ENCODE results near the gene SYNPO.

Gene SYNPO

DNA sequence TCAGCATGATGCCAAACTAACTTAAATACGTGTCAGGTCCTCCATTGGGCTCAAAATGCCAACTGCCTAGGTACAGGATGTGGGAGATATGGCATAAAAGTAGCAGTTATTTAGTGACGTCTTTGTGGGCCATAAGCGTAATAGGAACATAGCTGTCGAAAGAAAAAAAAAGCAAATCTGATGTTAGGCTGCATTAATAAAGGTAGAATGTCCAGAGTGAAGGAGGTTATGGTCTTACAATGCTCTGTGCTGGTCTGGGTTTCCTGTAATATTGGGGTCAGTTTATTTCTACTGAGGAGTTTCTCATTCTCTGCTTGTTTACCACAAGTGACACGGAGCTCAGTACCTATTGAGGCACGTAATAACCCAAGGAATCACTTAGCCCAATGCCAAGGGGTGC is 33.4 kb upstream of the SYNPO start:
- no peak for DNase-seq

DNA sequence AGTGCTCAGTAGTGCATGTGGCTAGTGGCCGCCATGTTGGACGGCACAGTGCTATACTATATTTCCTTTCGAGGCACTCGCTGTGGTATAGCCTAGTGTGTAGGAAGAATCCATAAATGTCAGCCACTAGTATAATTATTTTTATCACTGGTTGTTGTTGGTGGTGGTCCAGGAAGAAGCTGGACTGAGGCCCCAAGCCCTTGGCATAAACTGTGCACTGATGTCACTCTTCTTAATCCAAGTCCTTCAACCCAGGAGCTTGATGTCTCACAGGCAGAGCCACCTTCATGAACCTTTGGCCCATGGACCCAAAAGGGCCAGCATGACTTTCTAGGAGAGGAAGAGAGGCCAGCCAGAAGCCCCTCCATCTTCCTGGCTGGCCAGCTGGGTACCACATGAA is 32.5 kb upstream of the SYNPO start:
- DNase-seq, result no peak

DNA sequence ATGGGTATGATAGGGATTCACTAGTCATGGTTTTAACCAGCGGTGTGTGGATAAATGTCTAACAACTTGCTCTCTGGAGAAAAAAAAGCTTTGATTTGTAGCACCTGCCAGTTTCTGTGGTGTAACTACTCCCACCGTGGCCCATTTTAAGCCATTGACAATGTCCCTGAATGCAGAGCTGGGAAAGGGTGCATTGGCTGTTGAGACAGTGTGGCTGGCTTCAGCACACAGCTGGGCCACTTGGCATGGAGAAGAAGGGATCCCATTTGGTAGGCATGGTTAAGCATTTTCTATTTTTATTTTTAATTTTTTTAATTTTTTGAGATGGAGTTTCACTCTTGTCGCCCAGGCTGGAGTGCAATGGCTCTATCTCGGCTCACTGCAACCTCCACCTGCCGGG is 31.5 kb upstream of the SYNPO start:
- no peak for DNase-seq

DNA sequence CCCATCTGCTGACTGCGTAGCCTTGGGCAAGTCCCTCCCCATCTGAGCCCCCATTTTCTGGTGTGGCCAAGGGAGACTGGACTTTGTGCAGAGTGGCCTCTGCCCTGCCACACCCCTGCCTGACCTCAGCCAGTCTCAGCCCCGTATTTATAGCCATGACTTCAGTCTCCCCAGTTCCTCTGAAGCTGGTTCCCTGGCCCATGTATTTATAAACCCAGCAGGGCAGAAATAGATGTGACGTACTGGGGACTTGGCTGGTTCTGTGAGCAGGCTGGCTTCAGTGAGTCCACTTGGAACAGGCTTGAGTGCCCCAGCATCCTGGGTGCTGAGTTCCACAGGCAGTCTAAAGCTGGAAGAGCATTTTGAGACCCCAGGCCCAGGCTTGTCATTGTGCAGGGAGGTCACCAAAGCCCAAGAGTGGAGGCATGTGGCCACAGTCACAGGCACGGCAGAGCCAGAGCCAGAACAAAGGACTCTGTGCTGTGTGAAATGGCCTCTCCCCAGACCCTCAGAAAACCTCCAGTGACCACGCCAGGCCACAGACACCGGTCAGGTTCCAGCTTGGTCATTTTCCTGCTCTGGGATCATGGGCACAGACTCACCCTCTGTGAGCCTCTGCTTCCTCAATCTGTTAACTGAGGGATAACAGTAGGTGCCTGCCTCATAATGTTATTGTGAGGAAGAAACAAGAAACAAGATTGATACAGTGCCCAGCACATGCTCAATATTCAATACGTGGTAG is 30.4 kb upstream of the SYNPO start:
- no peak for DNase-seq

DNA sequence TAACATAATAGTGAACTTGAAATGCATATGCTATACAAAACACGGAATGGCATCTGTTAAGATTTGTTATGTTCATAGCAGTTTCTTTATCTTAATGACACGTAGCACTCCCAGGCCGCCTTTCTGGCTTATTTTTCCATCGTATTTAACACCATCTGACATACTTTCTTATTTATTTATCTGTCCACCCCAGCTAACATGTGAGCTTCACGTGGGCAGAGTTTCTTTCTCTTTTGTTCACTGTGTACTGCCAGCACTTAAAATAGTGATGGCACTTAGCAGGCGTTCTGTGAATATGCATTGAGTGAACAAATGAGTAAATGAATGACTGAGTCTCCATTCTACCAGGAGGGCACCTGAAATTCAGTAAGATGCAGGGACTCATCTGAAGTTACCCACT is 29.4 kb upstream of the SYNPO start:
- DNase-seq, result no peak

DNA sequence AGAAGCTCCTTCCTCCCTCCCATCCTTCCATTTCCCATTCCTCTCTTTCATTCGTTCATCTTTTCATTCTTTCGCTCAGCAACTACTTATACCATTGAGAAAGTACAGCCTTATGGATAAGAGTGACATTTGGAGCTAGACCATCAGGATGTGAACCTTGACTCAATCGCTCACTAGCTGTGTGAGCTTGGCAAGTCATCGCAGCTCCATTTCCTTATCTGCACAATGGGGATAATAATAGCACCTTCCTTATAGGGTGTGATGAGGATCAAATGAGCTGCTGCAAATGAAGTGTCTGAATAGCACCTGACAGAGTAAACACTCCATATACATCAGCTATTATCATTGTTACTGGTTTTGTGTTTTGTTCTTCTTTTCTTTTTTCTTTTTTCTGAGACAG is 28.1 kb upstream of the SYNPO start:
- DNase-seq, result no peak

DNA sequence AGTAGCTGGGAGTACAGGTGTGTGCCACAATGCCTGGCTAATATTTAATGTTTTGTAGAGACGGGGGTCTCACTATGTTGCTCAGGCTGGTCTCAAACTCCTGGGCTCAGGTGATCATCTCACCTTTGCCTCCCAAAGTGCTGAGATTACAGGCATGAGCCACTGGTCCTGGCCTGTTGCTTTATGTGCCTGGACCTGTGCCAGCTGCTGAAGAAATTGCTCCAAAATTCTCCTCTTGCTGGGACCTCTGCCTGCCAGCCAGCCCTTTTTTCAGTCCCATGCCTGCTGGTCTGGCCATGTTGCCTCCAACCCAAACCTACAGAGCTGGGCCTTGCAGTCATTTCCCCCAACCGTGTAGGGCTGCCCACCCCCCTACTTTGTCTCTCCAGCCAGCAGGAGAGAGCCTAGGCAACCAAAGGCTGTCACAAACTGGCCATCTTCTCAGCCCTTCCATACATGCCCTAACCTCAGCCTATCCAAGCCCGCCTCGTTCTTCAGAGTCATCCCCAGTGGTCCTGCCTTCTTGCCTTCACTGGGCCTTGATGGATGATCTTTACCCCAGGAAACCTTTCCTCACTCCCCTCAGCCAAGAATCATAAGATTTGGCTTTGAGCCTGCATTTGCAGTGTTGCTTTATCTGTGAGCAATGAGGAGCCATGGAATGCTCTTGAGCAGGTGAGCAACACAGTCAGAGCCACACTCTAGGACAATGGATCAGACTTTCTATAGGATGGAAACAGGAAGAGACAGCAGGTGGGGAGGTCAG is 27.4 kb upstream of the SYNPO start:
- no peak for DNase-seq

DNA sequence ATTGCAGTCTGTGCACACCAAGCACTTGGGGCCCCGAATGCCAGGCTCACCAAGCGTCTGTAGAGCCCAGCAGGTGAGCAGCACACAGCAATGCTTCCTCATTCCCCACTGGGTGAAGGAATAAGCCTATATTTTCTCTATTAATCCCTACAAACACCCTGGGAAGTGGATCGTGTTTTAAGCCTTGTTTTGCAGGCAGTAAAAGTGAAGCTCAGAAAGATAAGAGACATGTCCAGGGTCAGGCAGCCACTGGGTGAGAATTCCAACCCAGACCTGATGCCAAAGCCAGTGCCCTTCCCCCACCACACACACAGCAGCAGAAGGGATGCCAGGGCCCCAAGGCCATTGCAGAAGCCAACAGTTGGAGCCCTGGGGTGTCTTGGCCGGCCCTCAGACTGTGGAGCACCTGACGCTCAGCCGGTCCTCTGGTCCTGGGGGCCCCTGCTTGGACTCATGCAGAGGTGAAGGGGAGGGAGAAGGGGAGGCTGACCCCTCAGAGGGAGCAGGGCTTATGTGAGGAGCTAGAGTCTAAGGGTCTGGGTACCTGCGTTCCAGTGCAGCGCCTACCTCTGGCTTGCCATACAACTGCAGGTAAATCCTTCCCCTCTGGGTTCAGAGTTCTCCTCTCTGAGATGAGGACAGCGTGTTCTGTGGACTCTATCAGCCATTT is 26.3 kb upstream of the SYNPO start:
- no peak for DNase-seq

DNA sequence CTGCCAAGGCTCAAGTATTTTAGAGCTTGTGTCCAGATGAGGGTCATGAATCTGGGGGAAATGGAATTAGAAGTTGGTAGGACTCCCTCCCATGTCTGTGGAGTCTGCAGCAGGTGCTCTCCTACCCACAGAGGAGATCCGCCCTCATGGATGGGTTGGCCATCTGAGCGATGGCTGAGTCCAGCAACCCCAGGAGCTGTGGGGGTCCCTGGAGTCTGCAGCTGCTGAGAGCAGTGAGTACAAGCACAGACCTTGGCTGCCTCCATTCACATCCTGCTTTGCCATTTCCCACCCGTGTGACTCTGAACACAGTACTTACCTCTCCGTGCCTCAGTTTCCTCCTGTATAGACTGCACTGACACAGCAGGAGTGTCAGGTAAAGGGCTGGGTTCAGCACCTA is 25.8 kb upstream of the SYNPO start:
- DNase-seq, result no peak

DNA sequence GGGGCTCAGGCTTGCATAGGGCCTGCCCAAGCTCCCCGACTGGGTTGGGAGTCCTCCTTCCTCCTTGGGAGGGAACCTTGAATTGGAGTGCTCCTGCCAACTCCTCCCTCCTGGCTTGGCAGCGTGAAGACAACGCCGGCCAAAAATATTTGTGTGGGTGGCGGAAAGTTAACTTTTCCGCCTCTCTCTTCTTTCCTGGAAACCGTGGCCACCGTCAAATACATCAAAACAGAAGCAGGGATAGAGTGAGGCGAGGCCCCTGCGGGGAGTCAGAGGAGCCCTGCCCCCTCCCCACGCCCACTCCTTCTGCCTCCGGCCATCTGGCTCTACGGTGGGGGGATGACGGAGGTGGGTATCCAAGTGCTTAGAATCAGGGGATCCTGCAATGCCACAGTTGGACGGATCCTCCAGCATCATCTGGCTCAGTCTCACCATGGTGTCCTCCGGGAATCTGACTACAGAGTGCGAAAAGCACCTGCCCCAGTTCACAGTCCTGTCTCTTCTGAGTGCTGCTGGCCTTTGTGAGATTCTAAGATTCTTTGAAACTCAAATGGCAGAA is 25.2 kb upstream of the SYNPO start:
- no peak for DNase-seq

DNA sequence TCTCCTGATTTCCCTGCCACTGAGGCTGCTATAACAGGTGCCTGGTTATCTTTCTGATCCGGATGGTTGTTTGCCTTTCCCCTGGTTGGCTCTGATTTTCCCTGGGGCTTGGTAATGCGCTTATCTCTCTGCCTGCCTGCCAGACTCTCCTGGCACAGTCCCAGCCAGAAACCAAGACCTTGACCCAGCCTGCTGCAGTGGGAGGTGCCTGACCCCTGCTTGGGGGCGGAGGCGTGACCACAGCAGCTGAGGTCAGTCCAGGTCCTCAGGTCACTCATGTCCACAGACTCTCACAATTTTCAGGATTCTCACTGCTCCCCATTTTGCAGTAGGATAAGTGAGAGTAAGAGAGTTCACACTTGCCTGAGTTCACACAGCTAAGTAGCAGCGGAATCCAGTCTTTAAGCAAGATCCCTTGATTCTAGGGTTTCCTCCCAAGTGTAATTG is 24.4 kb upstream of the SYNPO start:
- DNase-seq, result no peak

DNA sequence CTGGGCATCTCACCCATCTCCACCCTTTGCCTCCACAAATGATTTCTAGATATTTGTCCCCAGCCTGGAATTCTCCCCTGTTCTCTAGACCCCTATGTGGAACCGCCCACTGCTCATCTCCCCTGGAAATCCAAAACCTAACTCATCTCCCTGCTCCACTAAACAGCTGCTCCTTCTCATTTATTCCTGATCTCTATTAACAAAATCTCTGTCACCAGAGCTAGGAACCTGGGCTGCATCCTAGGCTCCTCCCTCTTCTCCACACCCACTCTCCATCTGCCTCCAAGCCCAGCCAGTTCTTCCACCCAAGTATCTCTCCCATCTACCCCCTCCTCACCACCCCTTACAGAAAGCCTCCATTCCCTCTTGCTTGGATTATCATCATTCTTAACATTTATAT is 24.0 kb upstream of the SYNPO start:
- no peak for DNase-seq

DNA sequence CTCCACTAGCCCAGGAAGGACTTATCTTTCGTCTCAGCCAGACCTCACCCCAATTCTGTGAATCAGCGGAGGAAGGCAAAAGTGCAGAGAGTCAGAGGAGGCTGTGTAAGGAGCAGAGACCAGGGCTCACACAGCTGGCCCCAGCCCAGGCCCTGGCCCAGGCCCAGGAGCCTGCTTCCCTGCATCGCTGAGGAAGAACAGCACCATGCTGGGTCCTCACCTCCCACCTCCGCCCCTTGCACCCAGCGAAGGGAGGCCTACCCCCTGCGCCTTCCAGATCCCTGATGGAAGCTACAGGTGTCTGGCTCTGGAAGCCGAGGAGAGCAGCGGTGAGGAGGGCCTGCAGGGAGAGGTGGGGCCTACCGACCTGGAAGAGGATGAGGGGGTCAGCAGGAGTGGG is 22.3 kb upstream of the SYNPO start:
- DNase-seq, result no peak

DNA sequence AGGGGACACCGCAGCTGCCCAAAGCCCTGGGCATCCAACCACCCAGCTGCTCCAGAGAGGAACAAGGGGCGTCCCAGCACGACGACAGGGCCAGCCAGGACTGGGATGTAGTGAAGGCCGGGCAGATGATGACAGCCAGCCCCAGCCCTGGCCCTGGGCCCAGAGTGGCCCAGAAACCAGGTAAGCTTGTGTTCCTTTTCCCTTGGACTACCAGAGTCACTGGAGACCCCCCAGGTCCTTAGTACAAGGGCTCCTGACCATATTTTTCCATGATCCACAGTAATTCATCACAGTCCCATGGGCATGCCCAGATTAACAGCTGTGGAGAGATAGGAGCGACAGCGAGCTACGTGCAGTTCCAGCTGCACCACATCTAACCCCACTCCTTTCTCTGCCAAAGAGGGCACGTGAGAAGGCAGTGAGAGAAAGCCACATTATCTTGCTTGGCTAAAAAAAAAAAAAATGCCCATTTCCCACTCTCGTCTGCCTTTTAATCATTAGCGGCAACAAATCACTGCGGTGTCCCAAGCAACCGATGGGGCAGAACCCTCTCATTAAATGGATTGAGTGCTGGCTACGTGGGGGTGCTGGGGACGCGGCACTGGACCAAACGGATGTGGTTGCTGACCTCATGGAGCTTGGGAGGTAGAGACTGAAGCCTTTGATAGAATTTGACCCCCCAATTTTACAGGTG is 21.7 kb upstream of the SYNPO start:
- DNase-seq, result no peak

DNA sequence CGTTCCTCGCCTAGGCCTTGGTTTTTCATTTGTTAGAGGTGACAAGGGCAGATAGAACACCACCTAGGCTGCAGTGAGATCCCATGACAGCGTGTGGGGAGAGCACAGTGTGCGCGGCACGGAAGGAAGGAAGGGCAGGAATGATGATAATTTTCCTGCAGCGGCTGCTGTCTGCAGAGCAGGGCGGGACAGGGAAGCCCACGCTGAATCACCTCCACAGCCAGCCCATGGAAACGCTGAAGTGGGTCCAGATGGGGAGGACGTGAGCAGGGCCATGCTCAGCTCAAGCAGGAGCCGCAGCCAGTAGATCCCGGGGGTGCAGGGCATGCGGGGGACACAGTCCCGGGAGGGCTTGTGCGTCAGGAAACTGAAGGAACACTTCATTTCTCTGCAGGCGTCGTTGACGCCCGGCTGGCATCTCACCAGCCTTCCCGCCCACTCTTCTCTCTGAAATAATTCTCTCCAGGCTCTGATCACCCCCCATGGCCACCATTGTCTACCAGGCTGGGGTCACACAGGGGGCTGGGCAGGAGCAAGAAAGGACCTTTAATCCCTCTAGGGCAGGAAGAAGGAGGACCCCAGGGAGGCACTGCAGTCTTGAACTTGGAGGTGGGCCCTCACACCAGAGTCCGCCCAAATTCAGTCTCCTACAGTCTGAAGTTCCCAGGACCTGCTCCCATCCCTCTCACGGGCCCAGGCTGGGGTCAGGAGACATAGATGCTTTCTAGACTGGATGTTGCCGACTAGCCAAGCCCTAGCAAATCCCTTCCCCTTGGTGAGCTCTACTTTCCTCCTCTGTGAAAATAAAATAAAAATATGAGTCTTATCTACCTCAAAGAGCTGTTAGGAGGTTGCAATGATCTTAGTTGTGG is 20.9 kb upstream of the SYNPO start:
- no peak for DNase-seq

DNA sequence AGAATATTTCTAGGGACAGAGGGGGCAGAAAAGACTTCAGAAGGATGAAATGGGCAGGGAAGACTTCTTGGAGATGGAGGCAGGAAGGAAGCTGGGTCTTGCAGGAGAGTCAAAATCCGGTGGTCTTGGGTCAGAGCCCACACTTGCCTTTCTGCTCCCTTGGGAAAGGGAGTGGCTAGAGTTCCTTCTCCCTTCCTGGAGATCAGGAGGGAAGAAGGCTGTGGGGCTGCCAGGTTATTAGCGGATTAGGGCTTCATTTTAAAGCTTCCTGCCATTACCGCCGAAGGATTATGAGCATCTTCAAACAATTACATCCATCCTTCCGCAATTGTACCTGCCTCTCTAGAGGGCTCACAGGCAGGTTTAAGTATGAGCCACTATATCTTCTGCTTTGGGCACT is 19.2 kb upstream of the SYNPO start:
- DNase-seq, result no peak

DNA sequence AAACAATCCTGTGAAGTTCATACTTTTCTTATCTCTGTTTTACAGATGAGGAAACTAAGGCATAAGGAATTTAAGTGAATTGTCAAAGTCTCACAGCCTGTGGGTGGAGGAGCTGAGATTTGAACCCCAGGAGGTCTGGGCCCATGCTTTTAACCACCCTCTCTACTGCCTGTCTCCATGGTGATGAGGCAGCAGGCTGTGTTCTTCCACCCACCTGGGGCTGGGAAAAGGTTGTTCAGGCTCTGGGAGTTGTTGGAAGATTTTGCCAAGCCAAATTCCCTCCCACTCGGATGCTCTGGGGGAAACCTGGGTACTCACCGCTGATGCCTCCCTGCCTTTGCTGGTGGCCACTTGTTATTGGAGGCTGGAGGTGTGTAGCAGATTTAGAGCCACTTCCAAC is 18.3 kb upstream of the SYNPO start:
- DNase-seq, result no peak

DNA sequence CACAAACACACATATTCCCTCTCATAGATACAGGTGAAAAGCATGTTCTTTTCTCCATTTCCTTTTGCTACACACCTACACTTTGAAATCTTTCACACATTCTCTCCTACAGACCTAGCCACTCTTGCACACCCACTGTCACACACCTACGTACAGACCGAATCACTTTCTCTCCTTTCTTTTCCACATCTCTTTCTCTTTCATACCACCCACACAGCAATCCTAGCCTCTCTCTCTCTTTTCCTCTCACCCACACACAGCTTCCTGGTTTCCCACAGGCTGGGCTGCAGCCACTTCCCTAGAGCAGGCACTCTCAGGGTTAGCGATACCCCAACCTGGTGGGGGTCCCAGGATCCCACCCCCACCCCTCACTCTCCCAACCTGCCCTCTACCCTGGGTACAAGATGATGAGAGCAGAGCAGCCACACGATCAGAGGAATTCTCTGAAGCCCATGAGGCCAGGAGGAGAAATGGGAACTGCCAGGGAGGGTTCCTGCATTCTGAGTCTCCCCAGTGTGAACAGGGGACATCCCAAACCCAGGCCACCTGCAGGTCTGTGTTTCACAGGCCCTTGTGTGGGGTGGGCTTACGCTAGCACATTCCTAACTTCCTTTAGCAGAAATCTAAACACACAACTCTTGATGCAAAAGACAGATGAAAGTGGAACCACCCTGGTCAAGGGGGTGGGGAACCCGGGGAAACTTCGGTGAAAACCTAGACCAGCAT is 17.1 kb upstream of the SYNPO start:
- no peak for DNase-seq

DNA sequence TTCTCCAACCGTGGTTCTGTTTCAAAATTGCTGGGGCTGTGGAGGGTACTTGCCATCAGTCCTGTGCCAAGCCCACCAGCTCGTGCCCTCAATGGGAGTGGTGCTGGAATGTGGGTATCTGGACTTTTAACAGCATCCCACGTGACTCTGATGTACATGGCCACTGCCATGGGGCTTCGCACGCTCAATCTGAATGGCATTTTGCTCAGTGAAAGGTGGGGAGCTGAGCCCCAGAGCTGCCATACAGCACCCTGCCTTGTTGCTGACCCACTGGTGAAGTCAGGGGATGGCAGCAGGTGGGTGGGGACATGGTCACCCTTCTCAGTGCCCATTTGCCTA is 16.6 kb upstream of the SYNPO start:
- DNase-seq, result no peak

DNA sequence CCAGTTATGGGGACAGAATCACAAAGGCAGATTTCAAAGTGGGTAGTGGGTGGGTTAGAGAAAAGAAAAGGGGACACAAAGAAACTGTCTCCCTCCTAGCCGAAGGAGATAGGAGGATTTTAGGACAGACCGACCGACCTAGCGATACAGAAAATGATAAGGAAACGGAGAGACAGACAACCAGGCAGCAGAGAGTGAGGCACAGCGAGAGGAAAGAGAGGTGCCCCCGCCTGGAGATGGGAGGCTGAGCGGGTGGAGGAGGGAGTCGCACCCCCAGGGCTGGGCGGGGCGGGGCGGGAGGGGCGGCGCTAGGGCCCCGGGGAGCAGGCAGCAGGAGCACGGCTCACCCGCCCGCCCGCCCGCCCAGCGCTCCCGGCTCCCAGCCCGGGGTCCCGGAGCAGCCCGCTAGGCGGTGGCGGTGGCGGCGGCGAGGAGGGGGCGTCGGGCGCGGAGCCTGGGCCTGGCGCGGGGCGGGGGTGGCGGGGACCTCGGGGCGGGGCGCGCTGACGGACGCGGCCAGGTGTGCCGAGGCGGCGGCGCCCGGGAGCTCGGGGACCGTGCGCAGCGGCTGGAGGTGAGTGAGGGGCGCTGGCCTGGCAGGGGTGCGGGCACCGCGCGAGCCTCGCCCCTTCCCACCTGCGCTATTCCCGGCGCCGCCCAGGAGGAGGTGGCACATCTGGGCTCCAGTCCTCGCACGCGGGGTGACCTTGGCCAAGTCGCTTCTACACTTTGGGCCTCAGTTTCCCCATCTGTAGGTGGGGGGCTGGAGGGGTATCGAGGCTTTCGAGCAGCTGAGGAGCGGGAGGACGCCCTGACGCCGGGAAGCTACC is 15.9 kb upstream of the SYNPO start:
- DNase-seq, result no peak

DNA sequence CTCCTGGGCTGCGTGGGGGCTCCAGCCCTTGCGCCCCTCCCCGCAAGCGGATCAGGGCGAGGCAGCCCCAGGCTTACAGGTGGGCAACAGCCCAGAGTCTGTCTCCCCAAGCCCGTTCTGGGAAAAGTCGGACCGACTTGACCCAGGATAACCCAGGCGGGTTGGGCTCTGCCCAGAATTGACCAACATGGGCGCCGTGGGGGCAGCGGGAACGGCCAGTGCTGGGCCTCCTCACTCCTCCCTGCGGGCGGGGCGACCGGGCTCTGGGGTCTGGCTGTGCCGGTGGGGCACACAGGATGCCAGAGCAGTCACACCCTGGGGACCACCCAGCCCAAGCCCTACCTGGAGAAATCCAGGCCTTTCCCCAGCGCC is 15.3 kb upstream of the SYNPO start:
- no peak for DNase-seq
